GM21381 (cell line): ENCODE results near the gene KLHDC7B.
"Not testable (repeated sequence)": the region's sequence is repeated elsewhere in the genome, so short reads cannot be mapped to it uniquely, and the experiment has no call there.

ENCODE experiments used
- ATAC-seq: cut with Tn5 transposase; IDR thresholded peaks from one replicate; pipeline ENCODE4 v1.9.1; 2021; ENCODE audit warnings: mild to moderate bottlenecking, moderate library complexity; ENCODE audit not compliant: unreplicated experiment

KLHDC7B gene

DNA sequence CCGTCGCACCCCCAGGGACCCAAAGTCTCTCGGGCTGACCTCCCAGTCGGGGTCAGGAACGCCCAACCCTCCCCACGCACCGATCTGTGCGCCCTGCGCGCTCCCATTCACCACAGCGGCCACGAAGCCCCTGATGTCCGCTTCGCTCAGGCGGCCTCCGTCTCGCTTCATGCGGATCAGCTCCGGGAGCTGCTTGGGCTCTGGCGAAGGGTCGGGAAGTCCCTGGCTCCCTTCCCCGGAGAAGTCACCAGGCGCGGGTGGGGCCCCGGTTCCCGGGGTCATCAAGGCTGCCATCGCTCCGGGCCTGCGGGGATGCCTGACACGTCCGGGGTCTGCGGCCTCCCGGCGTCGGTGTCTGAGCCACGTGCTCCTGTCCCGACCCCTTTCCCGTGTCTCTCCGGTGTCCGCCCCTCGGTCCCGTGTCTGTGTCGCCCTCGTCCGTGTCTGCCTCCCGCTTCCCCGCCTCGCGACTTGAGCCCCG lies 16.2 kb upstream of the KLHDC7B start:
- ATAC-seq: no peak

DNA sequence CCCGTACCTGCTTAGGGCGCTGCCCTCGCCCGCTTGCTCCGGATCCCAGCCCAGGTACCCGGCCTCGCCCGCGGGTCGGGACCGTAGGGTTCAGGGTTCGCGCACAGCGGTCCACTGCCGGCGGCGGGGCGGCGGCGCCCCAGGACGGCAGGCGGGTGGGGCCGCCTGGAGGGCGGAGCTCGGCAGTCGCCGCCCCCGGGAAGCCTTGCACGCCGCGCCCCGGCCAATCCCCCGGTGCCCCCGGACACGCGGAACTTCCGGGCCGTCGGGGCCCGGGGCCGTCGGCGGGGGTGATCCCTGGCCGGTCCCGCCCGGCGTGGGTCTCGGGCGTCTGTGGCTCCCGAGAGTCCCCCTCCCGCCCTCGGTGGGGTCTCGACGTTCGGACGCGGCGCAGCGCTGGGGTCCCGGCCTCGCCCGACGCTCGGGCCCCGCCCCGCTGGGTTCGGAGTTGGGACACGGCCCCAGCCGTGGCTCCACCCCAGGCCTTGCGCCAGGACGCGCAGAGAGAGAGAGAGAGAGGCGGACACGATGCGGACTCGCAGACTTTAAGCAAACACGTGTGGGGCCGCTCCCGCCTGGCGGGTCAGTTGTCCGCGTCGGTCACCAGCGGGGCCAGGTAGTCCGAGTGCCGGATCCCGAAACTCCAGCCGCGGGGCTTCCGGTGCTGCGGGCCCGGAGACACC lies 15.7 kb upstream of the KLHDC7B start, which contains the start of gene TYMP:
TYMP (minus strand) TSS at position 116 of the 683 bp plus-strand sequence. CDS start 303 bp downstream, outside the sequence.
- no peak for ATAC-seq

- no peak for ATAC-seq
These were observed 15.2 kb upstream of the KLHDC7B start for GRCh38 chr22:50530580-50530876.

DNA sequence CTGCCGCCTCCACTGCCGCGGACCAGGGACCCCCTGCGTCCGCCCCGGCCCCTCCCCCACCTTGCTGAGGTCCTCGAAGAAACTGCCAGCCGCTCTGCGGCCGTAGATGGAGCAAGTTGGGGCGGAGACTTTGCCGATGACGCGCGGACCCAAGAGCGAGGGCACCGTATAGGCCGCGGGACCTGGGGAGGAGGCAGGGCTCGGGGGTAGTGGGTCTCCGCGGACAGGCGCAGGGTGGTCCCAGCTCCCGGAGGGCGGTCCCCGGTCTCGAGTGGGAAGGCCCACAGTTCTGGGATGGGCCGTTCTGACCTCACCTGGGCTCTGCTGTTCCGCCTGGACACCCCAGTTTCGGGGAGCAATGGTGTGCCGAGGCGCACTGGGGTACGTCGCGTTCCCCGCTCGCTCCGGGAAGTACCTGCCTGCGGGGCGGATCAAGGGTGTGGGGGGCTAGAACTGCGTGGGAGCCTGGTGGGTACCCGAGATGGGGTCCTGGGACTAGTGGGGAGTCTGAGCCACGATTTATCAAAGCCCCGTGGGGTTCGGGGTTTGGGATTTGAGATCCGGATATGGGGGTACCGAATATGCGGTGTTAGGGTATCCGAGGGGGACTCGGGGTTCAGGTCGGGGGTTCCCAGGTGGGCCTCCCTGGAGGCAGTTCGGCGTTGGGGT lies 14.7 kb upstream of the KLHDC7B start:
- no peak for ATAC-seq

DNA sequence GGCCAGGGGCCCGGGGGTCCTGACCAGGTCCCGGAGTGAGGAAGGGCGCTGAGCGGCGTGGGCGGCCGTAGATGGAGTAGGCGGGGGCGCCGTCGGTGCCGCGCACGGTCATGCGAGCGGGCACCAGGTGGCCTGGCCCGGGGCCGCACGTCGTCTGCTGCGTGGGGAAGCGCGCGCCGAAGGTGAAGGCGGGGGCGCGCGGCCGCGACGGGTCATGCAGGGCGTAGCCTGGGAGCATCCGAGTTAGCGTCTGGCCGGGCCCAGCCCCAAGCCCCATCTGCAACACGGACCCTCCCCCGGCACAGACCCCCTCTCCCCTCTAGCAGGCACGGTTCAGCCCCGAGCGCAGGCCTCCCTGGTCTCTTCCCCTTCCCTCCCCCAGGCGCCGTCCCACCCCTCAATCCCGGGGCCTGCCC lies 14.1 kb upstream of the KLHDC7B start:
- no peak for ATAC-seq

DNA sequence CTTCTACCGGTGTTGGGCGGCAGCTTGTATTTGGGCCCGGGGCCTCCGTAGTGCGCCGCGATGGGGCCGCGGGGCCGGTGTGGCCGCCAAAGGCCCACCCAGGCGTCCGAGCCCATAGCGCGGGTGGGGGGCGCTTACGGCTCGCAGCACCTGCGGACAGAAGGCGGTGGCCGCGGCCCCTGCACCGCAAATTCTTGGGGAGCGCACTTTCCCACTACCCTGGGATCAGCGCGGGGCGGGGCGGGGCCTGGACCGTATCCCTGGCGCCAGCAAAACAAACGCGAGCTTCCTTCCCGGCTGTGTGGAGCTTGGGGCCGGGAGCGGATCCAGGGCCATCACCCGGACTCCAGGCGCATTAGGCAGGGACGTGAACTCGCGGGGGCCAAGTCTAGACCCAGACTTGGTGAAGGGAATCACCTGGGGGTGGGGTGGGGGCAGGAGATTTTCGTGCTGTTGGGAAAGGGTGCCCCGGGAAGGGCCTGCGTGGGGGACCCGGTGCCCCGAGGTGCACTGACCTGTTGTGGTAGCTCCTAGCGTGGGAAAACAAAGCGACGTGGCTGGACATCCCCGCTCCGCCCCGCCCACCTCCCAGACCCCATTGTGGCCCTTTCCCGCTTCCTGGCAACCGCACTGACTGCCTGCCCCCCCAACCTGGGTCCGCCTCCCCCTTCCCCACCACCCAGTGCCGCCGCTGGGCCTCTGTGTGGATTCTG lies 13.6 kb upstream of the KLHDC7B start:
- ATAC-seq: no peak

DNA sequence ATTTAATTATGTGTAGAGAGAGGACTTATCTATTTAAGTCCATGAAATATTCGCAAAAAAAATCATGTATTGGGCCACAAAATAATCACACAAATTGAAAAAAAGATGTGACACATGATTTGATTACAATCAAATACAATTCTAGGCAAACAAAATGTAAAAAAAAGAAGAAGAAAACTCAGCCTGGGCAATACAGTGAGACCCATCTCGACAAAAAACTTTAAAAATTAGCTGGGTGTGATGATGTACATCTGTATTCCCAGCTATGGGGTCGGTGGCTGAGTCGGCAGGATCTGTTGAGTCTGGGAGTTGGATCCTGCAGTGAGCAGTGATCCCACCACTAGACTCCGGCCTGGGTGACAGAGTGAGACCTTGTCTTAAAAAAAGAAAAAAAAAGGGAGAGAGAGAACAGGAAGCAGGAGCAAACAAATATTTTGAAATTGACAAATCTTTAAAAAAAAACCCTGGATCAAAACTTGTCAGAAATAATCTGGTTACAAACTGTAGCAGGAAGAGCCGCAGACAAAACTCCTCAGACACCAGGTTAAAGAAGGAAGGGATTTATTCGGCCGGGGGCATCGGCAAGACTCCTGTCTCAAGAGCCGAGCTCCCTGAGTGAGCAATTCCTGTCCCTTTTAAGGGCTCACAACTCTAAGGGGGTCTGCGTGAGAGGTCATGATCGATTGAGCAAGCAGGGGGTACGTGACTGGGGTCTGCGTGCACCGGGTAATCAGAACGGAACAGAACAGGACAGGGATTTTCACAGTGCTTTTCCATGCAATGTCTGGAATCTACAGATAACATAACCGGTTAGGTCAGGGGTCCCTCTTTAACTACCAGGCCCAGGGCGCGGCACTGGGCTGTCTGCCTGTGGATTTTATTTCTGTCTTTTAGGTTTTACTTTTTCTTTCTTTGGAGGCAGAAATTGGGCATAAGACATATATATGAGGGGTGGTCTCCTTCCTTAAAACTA lies 12.6 kb upstream of the KLHDC7B start:
- no peak for ATAC-seq

DNA sequence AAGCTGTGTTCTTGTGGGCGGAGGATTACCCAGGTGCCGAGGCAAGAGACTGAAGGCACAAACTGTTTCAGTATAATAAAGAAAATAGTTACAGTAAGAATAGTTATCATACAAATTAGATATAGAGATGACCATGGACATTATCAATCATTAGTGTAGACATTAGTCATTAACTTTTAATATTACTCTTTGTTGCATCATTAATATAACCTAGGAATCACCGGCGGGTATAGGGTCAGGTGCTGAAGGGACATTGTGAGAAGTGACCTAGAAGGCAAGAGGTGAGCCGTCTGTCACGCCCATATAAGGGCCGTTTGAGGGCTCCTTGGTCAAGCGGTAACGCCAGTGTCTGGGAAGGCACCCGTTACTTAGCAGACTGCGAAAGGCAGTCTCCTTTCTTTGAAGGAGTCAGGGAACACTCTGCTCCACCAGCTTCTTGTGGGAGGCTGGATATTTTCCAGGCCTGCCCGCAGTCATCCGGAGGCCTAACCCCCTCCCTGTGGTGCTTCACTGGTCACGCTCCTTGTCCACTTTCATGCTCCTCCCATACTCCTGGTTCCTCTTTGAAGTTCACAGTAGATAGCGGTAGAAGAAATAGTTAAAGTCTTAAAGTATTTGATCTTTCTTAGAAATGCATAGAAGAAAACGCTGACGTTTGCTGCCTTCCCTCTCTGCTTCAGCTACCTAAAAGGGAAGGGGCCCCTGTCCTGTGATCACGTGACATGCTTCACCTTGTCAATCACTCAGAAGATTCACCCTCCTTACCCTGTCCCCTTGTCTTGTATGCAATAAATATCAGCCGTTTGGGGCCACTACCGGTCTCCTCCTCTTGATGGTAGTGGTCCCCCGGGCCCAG lies 11.6 kb upstream of the KLHDC7B start:
- not testable (repeated sequence) for ATAC-seq

DNA sequence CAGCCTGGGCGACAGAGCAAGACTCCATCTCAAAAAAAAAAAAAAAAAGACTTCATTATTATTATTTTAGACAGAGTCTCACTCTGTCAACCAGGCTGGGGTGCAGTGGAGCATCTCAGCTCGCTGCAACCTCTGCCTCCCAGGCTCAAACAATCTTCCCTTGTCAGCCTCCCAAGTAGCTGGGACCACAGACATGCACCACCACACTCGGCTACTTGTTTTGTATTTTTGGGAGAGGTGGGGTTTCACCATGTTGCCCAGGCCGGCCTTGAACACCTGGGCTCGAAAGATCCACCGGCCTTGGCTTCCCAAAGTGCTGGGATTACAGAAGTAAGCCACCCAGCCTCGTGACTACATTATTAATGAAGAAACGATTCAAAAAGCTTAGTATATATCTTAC lies 10.6 kb upstream of the KLHDC7B start:
- ATAC-seq: no peak

GRCh38 chr22:50536226-50536625 lies 9.5 kb upstream of the KLHDC7B start:
- ATAC-seq: no peak

DNA sequence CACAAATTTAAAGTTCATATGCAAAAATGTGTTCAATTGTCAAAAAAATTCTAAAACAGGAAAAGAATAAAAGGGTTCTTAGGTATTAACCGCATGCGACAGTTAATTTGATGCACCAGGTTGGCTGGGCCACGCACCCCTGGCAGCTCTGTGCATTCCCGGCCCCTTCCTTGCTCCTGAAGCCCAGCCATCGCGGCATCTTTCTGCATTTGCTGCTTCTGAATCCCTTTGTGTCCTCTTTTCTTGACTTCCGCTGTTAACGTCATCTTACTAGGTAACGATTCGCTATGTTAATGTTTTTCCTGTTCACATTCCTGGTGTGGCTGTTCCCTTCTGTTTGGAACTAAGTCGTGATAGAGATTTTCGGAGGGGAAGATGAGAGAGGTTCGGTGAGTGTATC lies 7.9 kb upstream of the KLHDC7B start:
- no peak for ATAC-seq

DNA sequence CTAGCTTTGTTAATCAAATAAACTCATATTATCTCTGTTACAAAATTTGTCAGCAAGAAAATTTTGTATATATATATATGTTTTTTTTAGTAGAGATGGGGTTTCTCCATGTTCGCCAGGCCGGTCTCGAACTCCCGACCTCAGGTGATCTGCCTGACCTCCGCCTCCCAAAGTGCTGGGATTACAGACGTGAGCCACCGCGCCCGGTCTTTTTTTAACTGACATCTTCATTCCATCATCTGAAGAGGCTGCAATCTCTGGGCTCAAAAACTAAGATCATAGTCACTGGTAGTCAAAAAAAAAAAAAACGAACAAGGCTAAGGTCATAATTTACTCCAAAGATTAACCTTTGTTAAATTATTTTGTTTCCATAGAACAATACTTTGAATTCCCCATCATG lies 5.3 kb upstream of the KLHDC7B start:
- no peak for ATAC-seq

GRCh38 chr22:50541667-50542026 lies 4.1 kb upstream of the KLHDC7B start:
- not testable (repeated sequence) for ATAC-seq

GRCh38 chr22:50542416-50542927 lies 3.2 kb upstream of the KLHDC7B start:
- ATAC-seq: no peak

DNA sequence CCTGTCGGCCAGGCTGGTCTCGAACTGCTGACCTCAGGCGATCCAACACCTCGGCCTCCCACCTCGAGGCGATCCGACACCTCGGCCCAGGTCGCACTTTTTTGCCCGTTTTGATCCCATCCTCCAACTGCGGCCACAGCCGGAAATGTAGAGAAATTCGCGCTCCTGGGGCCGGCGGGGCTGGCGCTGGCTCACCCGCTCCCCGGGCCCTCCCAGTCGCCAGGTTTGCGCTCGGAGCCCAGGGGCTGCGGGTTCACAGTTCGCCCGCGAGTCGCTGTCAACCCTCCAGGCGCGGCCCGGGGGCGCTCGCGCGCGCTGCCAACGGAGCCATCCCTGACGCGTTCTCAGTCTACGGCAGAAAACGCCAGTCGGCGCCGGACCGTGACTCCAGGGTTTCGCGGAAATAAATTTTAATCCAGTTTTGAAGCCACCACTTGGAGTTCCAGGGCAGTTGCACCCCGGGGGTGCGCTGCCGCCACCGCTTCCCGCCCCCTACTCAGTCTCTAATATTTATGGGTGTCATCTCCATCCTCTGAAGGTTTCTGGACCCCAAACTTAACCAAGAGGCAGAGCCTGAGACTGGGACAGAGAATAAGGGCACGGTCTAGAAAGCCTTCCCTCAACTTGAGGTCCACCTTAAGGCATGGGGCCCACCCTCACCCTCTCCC lies 1.5 kb upstream of the KLHDC7B start:
- no peak for ATAC-seq

GRCh38 chr22:50544746-50545253 lies 899 bp upstream of the KLHDC7B start:
- no peak for ATAC-seq

DNA sequence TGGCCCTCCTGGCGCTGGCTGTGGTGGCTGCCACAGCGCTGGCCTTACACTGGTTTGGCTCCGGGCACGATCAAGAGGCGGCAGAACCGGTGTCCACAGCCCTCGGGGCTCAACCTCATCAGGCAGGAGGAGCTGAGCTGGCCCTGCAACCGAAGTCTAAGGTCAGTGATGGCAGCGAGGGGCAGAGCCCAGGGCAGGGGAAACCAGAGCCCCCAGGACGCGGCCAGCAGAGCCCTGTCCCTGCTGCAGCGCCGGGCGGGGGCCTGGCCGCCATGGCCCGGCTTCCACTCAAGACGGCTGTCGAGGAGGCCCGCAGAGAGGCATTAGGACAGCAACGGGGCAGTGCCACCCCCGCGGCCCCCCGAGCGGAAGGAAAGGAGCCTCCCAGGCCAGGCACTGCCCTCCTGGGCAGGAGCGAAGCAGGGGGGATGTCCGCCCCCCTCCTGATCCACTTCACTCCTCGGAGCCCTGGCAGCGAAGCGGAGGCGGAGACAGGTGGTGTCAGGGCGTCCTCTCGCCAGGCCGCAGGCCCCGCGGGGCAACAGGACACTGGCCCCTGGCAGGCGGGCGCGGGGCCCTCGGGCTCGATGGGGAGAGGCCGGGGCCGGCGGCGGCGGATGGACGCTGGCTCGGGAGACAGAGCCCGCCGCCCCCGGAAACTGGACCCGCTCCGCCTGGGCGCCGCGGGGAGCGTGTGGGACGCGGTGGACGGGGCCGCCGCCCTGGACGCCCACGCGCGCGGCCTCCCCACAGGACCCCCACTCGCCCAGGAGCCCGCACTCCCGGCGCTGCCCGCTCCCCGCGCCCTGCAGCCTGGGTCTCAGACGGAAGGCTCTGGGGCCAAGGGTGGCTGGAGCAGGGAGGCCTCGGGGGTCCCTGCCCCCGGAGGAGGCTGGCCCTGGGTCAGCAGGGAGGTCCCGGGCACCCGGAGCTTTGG lies 895 bp downstream of the KLHDC7B start:
- no peak for ATAC-seq
